Neural cell (in vitro differentiated cells): ENCODE data around the gene ACAD9. TPM values are rescaled to one million over a fixed set of nuclear protein-coding genes. Genes with fewer than 3 reads are reported as not detected.

ENCODE experiments used
- H2AFZ ChIP-seq: fragments of 200-600, 300-800 bp; sonication (generic), shearing (Covaris generic); 2 replicates; pipeline ENCODE4 v1.6.0; 2014; ENCODE audit warnings: low read depth, mild to moderate bottlenecking, antibody characterized with exemption, low read length, moderate library complexity
- H3F3A ChIP-seq: fragments of 200-600 bp; shearing (Covaris generic); 2 replicates; pipeline ENCODE4 v1.6.1; 2016; ENCODE audit warnings: mild to moderate bottlenecking, moderate library complexity, mixed read lengths, antibody characterized with exemption, low read length; ENCODE audit not compliant: insufficient read depth, poor library complexity, severe bottlenecking
- H3K27ac ChIP-seq: fragments of 200-600, 300-800 bp; sonication (generic), shearing (Covaris generic); 2 replicates; pipeline ENCODE4 v1.5.1; 2014; ENCODE audit warnings: mild to moderate bottlenecking, low read length, moderate library complexity
- H3K27me3 ChIP-seq: fragments of 300-800, 200-600 bp; sonication (generic), shearing (Covaris generic); 2 replicates; pipeline ENCODE4 v1.6.0; 2014; ENCODE audit warnings: mild to moderate bottlenecking, low read depth, low read length, moderate library complexity; ENCODE audit not compliant: insufficient read depth
- H3K36me3 ChIP-seq: fragments of 300-800, 200-600 bp; sonication (generic), shearing (Covaris generic); 2 replicates; pipeline ENCODE4 v1.5.1; 2014; ENCODE audit warnings: mild to moderate bottlenecking, antibody characterized with exemption, low read length, moderate library complexity; ENCODE audit not compliant: insufficient read depth
- H3K4me2 ChIP-seq: fragments of 300-800, 200-600 bp; sonication (generic), shearing (Covaris generic); 2 replicates; pipeline ENCODE4 v1.6.0; 2014; ENCODE audit warnings: mild to moderate bottlenecking, low read length
- H3K4me3 ChIP-seq: fragments of 300-800, 200-600 bp; sonication (generic), shearing (Covaris generic); 2 replicates; pipeline ENCODE4 v1.5.1; 2014; ENCODE audit warnings: mild to moderate bottlenecking, low read length, moderate library complexity
- H3K79me2 ChIP-seq: fragments of 200-600 bp; shearing (Covaris generic); replicated peaks from 2 replicates; pipeline ENCODE4 v1.6.0; 2014; ENCODE audit warnings: mild to moderate bottlenecking, low read length, moderate library complexity; ENCODE audit not compliant: insufficient read depth
- H3K9ac ChIP-seq: fragments of 300-800, 200-600 bp; sonication (generic), shearing (Covaris generic); 2 replicates; pipeline ENCODE4 v1.6.1; 2016; ENCODE audit warnings: mild to moderate bottlenecking, low read length, mixed read lengths
- H3K9me2 ChIP-seq: fragments of 200-600 bp; shearing (Covaris generic); 2 replicates; pipeline ENCODE4 v1.6.1; 2016; ENCODE audit warnings: mild to moderate bottlenecking, low read length, mixed read lengths; ENCODE audit not compliant: insufficient read depth
- H3K9me3 ChIP-seq: fragments of 200-600, 300-800 bp; sonication (generic), shearing (Covaris generic); 2 replicates; pipeline ENCODE4 v1.6.1; 2016; ENCODE audit warnings: mild to moderate bottlenecking, mixed run types, low read length, moderate library complexity, mixed read lengths
- H4K20me1 ChIP-seq: fragments of 200-600 bp; shearing (Covaris generic); 2 replicates; pipeline ENCODE4 v1.6.1; 2016; ENCODE audit warnings: mild to moderate bottlenecking, mixed run types; ENCODE audit not compliant: insufficient read depth
- EP300 ChIP-seq: fragments of 450-650 bp; conservative IDR thresholded peaks from 2 replicates; pipeline ENCODE4 v1.6.1; 2014; ENCODE audit warnings: antibody characterized with exemption, mild to moderate bottlenecking, moderate library complexity; ENCODE audit not compliant: poor library complexity, severe bottlenecking
- EZH2 ChIP-seq: fragments of 200-600, 300-800 bp; shearing (Covaris generic), sonication (generic); IDR thresholded peaks from 2 replicates; pipeline ENCODE4 v1.6.1; 2014; ENCODE audit warnings: antibody characterized with exemption, low read length, borderline replicate concordance, mild to moderate bottlenecking; ENCODE audit not compliant: insufficient read depth, poor library complexity, severe bottlenecking
- MXI1 ChIP-seq: fragments of 450-650 bp; conservative IDR thresholded peaks from 2 replicates; pipeline ENCODE4 v1.6.1; 2014; ENCODE audit warnings: antibody characterized with exemption, mild to moderate bottlenecking; ENCODE audit not compliant: poor library complexity, severe bottlenecking
- POLR2AphosphoS5 ChIP-seq: IDR thresholded peaks from 2 replicates; pipeline ENCODE4 v1.6.1; 2012
- RAD21 ChIP-seq: fragments of 450-650 bp; conservative IDR thresholded peaks from 2 replicates; pipeline ENCODE4 v1.6.1; 2014; ENCODE audit warnings: antibody characterized with exemption, mild to moderate bottlenecking, moderate library complexity
- SMC3 ChIP-seq: fragments of 450-650 bp; conservative IDR thresholded peaks from 2 replicates; pipeline ENCODE4 v1.6.1; 2014; ENCODE audit warnings: antibody characterized with exemption, mild to moderate bottlenecking, moderate library complexity; ENCODE audit not compliant: poor library complexity
- TAF1 ChIP-seq: IDR thresholded peaks from 2 replicates; pipeline ENCODE4 v1.6.1; 2012; ENCODE audit warnings: low read depth
- polyA plus RNA-seq: library from polyadenylated mRNA; depleted of rRNA; stranded (reverse); fragments of >200 nt; gene quantifications from 2 replicates; pipeline ENCODE4 v1.2.3, GENCODE V29; 2014
- TF ChIP-seq, protein P1 (sequence below): fragments of 450-650 bp; IDR thresholded peaks from 2 replicates; pipeline ENCODE4 v1.5.1; 2014; ENCODE audit warnings: antibody characterized with exemption, mild to moderate bottlenecking, moderate library complexity; ENCODE audit not compliant: poor library complexity, severe bottlenecking
- TF ChIP-seq, protein P2 (sequence below): IDR thresholded peaks from 2 replicates; pipeline ENCODE4 v1.6.1; 2012; ENCODE audit warnings: borderline replicate concordance

Gene ACAD9
- polyA plus RNA-seq, 1 donor from 2014 or later = 33.5 TPM

DNA sequence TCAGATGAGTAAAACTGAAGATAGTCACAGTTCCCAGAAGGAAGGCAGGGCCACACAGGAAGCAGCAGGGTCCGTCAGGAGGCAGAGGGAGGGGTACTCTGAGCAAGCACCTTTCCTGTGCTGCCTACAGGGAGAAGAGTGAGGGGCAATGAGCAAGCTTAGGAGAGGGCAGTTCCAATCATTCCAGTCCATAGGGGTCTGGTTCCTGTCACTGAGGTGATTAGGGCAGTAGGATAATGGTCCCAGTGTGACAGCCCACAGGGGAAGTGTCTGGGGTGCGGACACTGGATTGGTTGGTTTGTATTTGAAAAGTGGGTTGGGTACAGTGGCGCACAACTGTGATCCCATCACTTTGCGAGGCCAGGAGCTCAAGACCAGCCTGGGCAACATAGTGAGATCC is 7.1 kb upstream of the ACAD9 start:
- Histone ChIP-seq H3K79me2 (no peaks in the 10 kb centered on the region), H3K9ac (no peak overlapping the region), H3K27ac (no peak overlapping the region), H3F3A (no peaks in the 10 kb centered on the region), H3K4me2 (no peak overlapping the region), H4K20me1 (no peaks in the 10 kb centered on the region), H3K9me2 (no peaks in the 10 kb centered on the region), H3K4me3 (no peak overlapping the region), H3K27me3 (no peaks in the 10 kb centered on the region), H2AFZ (no peak overlapping the region), H3K9me3 (no peaks in the 10 kb centered on the region), H3K36me3 (no peaks in the 10 kb centered on the region)
- no peak for TF ChIP-seq POLR2AphosphoS5
- no peak for TF ChIP-seq TAF1
- no peak for TF ChIP-seq SMC3
- no peak for TF ChIP-seq EP300
- TF ChIP-seq RAD21 = no peak
- TF ChIP-seq EZH2 = no peak
- TF ChIP-seq, protein P1, sequence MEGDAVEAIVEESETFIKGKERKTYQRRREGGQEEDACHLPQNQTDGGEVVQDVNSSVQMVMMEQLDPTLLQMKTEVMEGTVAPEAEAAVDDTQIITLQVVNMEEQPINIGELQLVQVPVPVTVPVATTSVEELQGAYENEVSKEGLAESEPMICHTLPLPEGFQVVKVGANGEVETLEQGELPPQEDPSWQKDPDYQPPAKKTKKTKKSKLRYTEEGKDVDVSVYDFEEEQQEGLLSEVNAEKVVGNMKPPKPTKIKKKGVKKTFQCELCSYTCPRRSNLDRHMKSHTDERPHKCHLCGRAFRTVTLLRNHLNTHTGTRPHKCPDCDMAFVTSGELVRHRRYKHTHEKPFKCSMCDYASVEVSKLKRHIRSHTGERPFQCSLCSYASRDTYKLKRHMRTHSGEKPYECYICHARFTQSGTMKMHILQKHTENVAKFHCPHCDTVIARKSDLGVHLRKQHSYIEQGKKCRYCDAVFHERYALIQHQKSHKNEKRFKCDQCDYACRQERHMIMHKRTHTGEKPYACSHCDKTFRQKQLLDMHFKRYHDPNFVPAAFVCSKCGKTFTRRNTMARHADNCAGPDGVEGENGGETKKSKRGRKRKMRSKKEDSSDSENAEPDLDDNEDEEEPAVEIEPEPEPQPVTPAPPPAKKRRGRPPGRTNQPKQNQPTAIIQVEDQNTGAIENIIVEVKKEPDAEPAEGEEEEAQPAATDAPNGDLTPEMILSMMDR = no peak
- TF ChIP-seq, protein P2, sequence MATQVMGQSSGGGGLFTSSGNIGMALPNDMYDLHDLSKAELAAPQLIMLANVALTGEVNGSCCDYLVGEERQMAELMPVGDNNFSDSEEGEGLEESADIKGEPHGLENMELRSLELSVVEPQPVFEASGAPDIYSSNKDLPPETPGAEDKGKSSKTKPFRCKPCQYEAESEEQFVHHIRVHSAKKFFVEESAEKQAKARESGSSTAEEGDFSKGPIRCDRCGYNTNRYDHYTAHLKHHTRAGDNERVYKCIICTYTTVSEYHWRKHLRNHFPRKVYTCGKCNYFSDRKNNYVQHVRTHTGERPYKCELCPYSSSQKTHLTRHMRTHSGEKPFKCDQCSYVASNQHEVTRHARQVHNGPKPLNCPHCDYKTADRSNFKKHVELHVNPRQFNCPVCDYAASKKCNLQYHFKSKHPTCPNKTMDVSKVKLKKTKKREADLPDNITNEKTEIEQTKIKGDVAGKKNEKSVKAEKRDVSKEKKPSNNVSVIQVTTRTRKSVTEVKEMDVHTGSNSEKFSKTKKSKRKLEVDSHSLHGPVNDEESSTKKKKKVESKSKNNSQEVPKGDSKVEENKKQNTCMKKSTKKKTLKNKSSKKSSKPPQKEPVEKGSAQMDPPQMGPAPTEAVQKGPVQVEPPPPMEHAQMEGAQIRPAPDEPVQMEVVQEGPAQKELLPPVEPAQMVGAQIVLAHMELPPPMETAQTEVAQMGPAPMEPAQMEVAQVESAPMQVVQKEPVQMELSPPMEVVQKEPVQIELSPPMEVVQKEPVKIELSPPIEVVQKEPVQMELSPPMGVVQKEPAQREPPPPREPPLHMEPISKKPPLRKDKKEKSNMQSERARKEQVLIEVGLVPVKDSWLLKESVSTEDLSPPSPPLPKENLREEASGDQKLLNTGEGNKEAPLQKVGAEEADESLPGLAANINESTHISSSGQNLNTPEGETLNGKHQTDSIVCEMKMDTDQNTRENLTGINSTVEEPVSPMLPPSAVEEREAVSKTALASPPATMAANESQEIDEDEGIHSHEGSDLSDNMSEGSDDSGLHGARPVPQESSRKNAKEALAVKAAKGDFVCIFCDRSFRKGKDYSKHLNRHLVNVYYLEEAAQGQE = no peak
- no peak for TF ChIP-seq MXI1

DNA sequence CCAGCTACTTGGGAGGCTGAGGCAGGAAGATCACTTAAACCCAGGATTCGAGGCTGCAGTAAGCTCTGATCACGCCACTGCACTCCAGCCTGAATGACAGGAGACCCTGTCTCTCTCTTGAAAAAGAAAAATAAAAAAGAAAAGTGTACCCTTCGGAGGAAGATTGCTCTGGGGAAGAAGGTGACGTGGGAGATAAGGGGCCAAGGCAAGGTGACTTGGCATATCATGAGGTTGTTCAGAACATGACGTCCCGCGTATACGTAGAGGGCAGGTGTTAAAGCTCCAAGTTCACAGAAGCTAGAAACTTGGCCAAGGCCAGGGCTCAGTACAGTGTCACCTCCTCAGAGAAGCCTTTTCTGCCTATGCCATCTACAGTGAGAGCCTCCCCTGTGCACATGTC is 6.7 kb upstream of the ACAD9 start:
- Histone ChIP-seq H3K9me3 (no peaks in the 10 kb centered on the region), H3K27me3 (no peaks in the 10 kb centered on the region), H3K79me2 (no peaks in the 10 kb centered on the region), H3K9me2 (no peaks in the 10 kb centered on the region), H3K36me3 (no peaks in the 10 kb centered on the region), H3K4me2 (no peak overlapping the region), H3K9ac (no peak overlapping the region), H2AFZ (no peak overlapping the region), H3K4me3 (no peak overlapping the region), H3F3A (no peaks in the 10 kb centered on the region), H4K20me1 (no peaks in the 10 kb centered on the region), H3K27ac (no peak overlapping the region)
- TF ChIP-seq SMC3 = no peak
- TF ChIP-seq POLR2AphosphoS5 = no peak
- TF ChIP-seq EP300 = no peak
- TF ChIP-seq, protein P2 = no peak
- no peak for TF ChIP-seq EZH2
- TF ChIP-seq MXI1 = no peak
- TF ChIP-seq, protein P1 = no peak
- no peak for TF ChIP-seq TAF1
- no peak for TF ChIP-seq RAD21
